H1 (cell line): ENCODE measurements around the gene ESR1. TPM values are rescaled to one million over a fixed set of nuclear protein-coding genes. Genes with fewer than 3 reads are reported as not detected.

Experiments used
- CTCF ChIA-PET: fragments of 300-600 bp; sonication (Branson Sonifier 250); formaldehyde crosslinking; loops from one replicate; lab custom pipeline; 2021; ENCODE audit not compliant: partially characterized antibody; lab: Charles Lee
- POLR2A ChIA-PET: fragments of 300-600 bp; sonication (Branson Sonifier 250); formaldehyde crosslinking; loops from one replicate; lab custom pipeline; 2021; ENCODE audit warnings: inconsistent platforms; ENCODE audit not compliant: partially characterized antibody; lab: Charles Lee
- DNase-seq, 2 experiments: peaks; one replicate each; pipeline versions ENCODE4 v3.0.0 to v3.0.0-alpha.2; 2010 to 2022; ENCODE audit warnings: low spot score in 2 of 2, low read depth in 1 of 2, mixed read lengths in 1 of 2
- FAIRE-seq: peaks from 2 replicates; lab custom pipeline; 2011; peaks lifted over from hg19 to GRCh38; lab: Jason Lieb, UNC
- H2AFZ ChIP-seq: 2 replicates; pipeline ENCODE4 v1.8.1; 2012; ENCODE audit warnings: low read length, inconsistent platforms
- H2AK5ac ChIP-seq: 2 replicates; pipeline ENCODE4 v1.6.1; 2013; ENCODE audit warnings: low read depth, low read length
- H2BK120ac ChIP-seq: replicated peaks from 2 replicates; pipeline ENCODE3; 2013; ENCODE audit warnings: low read depth, low read length, inconsistent platforms
- H2BK12ac ChIP-seq: 2 replicates; pipeline ENCODE4 v1.6.1; 2013; ENCODE audit warnings: low read depth, low read length
- H2BK15ac ChIP-seq: 2 replicates; pipeline ENCODE4 v1.6.1; 2013; ENCODE audit warnings: low read length
- H2BK20ac ChIP-seq: 2 replicates; pipeline ENCODE4 v1.6.1; 2013; ENCODE audit warnings: low read length
- H2BK5ac ChIP-seq: 2 replicates; pipeline ENCODE4 v1.6.1; 2013; ENCODE audit warnings: low read depth, low read length
- H3K14ac ChIP-seq: 2 replicates; pipeline ENCODE4 v1.6.1; 2013; ENCODE audit warnings: inconsistent platforms; ENCODE audit not compliant: insufficient read length
- H3K18ac ChIP-seq: 2 replicates; pipeline ENCODE4 v1.6.1; 2013; ENCODE audit warnings: low read length; ENCODE audit errors: extremely low read depth
- H3K23ac ChIP-seq: 2 replicates; pipeline ENCODE4 v1.6.1; 2013; ENCODE audit warnings: inconsistent platforms; ENCODE audit not compliant: insufficient read length
- H3K23me2 ChIP-seq: 2 replicates; pipeline ENCODE4 v1.6.1; 2013; ENCODE audit warnings: low read depth, low read length
- H3K27ac ChIP-seq: 2 replicates; pipeline ENCODE4 v1.6.1; 2011; ENCODE audit warnings: low read depth, low read length, inconsistent platforms
- H3K27me3 ChIP-seq, 4 experiments: replicated peaks in 1 of 4; 1 replicate in 1 of 4; 2 replicates in 3 of 4; pipeline versions ENCODE4 v1.6.1 to v1.8.1; 2011 to 2013; ENCODE audit warnings: low read length in 3 of 4, mild to moderate bottlenecking in 3 of 4, inconsistent platforms in 2 of 4, mixed read lengths in 2 of 4, moderate library complexity in 1 of 4; ENCODE audit not compliant: control insufficient read depth in 3 of 4, insufficient read depth in 3 of 4; ENCODE audit errors: extremely low read depth in 1 of 4
- H3K36me3 ChIP-seq, 4 experiments: 2 replicates each; pipeline versions ENCODE4 v1.6.1 to v1.8.1; 2011 to 2013; ENCODE audit warnings: mild to moderate bottlenecking in 4 of 4, low read length in 3 of 4, moderate library complexity in 2 of 4, control low read depth in 1 of 4, inconsistent platforms in 1 of 4; ENCODE audit not compliant: insufficient read depth in 4 of 4, control insufficient read depth in 2 of 4
- H3K4ac ChIP-seq: replicated peaks from 2 replicates; pipeline ENCODE3; 2013; ENCODE audit warnings: low read length, low read depth, mixed read lengths, inconsistent platforms; ENCODE audit not compliant: insufficient read length
- H3K4me1 ChIP-seq, 4 experiments: replicated peaks in 1 of 4; 1 replicate in 1 of 4; 2 replicates in 3 of 4; pipeline versions ENCODE4 v1.6.1 to v1.8.1; 2011 to 2013; ENCODE audit warnings: low read length in 3 of 4, inconsistent platforms in 2 of 4, mixed read lengths in 1 of 4; ENCODE audit not compliant: insufficient read depth in 4 of 4, control insufficient read depth in 3 of 4
- H3K4me2 ChIP-seq, 2 experiments: 2 replicates each; pipeline versions ENCODE4 v1.6.1 to v1.8.1; 2011 to 2013; ENCODE audit warnings: low read depth in 2 of 2, low read length in 2 of 2, control low read depth in 1 of 2, inconsistent platforms in 1 of 2, mild to moderate bottlenecking in 1 of 2; ENCODE audit not compliant: insufficient read depth in 1 of 2
- H3K4me3 ChIP-seq, 4 experiments: fragments of 200-600, 300-600 bp in 1 of 4; sonication (generic), shearing (Covaris generic), sonication (Bioruptor Twin) in 1 of 4; 2 replicates each; pipeline versions ENCODE4 v1.5.1 to v1.8.1; 2011 to 2016; ENCODE audit warnings: low read length in 4 of 4, low read depth in 3 of 4, control low read depth in 2 of 4, inconsistent platforms in 2 of 4, mild to moderate bottlenecking in 2 of 4, mixed read lengths in 1 of 4, moderate library complexity in 1 of 4; ENCODE audit not compliant: insufficient read depth in 2 of 4; ENCODE audit errors: extremely low read depth in 1 of 4
- H3K56ac ChIP-seq: replicated peaks from 2 replicates; pipeline ENCODE3; 2013; ENCODE audit warnings: low read depth, mild to moderate bottlenecking, mixed read lengths, low read length, inconsistent platforms; ENCODE audit not compliant: insufficient read length
- H3K79me1 ChIP-seq: 2 replicates; pipeline ENCODE4 v1.6.1; 2013; ENCODE audit warnings: low read depth, low read length, control low read depth
- H3K79me2 ChIP-seq, 2 experiments: 2 replicates each; pipeline versions ENCODE4 v1.6.1 to v1.8.1; 2012 to 2013; ENCODE audit warnings: low read length in 2 of 2, mild to moderate bottlenecking in 2 of 2, inconsistent platforms in 1 of 2; ENCODE audit not compliant: insufficient read depth in 2 of 2, control insufficient read depth in 1 of 2
- H3K9ac ChIP-seq, 4 experiments: replicated peaks in 1 of 4; 1 replicate in 1 of 4; 2 replicates in 3 of 4; pipeline versions ENCODE4 v1.6.1 to v1.8.1; 2011 to 2013; ENCODE audit warnings: low read depth in 3 of 4, low read length in 3 of 4, control low read depth in 2 of 4, mild to moderate bottlenecking in 2 of 4, moderate library complexity in 2 of 4, inconsistent platforms in 1 of 4; ENCODE audit errors: extremely low read depth in 1 of 4
- H3K9me3 ChIP-seq, 2 experiments: 2 replicates each; pipeline versions ENCODE4 v1.6.1 to v1.8.1; 2012 to 2013; ENCODE audit warnings: mild to moderate bottlenecking in 2 of 2, moderate library complexity in 2 of 2, control low read depth in 1 of 2, inconsistent platforms in 1 of 2, low read depth in 1 of 2, low read length in 1 of 2, mixed read lengths in 1 of 2; ENCODE audit not compliant: insufficient read depth in 2 of 2
- H4K20me1 ChIP-seq, 2 experiments: replicated peaks in 1 of 2; 2 replicates each; pipeline versions ENCODE3 to v1.8.1; 2011 to 2013; ENCODE audit warnings: inconsistent platforms in 2 of 2, low read length in 2 of 2, mild to moderate bottlenecking in 1 of 2; ENCODE audit not compliant: insufficient read depth in 2 of 2, control insufficient read depth in 1 of 2
- H4K5ac ChIP-seq: 2 replicates; pipeline ENCODE4 v1.6.1; 2013; ENCODE audit warnings: low read length, low read depth, mixed read lengths, inconsistent platforms; ENCODE audit not compliant: insufficient read length
- H4K8ac ChIP-seq: 2 replicates; pipeline ENCODE4 v1.8.0; 2013; ENCODE audit warnings: mild to moderate bottlenecking, moderate library complexity, low read length, inconsistent platforms; ENCODE audit not compliant: insufficient read depth; ENCODE audit errors: extremely low read depth
- H4K91ac ChIP-seq: replicated peaks from 2 replicates; pipeline ENCODE3; 2013; ENCODE audit warnings: low read length, mixed read lengths, inconsistent platforms; ENCODE audit not compliant: insufficient read length
- ASH2L ChIP-seq: fragments of 200-600, 300-600 bp; sonication (generic); IDR thresholded peaks from one replicate; pipeline ENCODE4 v1.7.1; 2017; ENCODE audit warnings: low read length
- BRCA1 ChIP-seq: IDR thresholded peaks from 2 replicates; pipeline ENCODE4 v1.6.1; 2012; ENCODE audit warnings: low read depth, low read length, improper control_type of control experiment
- CBX8 ChIP-seq: fragments of 300-800, 300-1000 bp; sonication (generic); IDR thresholded peaks from 2 replicates; pipeline ENCODE4 v1.7.1; 2016; ENCODE audit warnings: low read depth, low read length, borderline replicate concordance
- CREB1 ChIP-seq: IDR thresholded peaks from 2 replicates; pipeline ENCODE4 v1.6.1; 2012; ENCODE audit warnings: inconsistent platforms
- E2F6 ChIP-seq: IDR thresholded peaks from 2 replicates; pipeline ENCODE4 v1.6.1; 2012; ENCODE audit warnings: inconsistent platforms
- EGR1 ChIP-seq: IDR thresholded peaks from 2 replicates; pipeline ENCODE4 v1.6.1; 2011; ENCODE audit warnings: low read depth, low read length, borderline replicate concordance
- EZH2 ChIP-seq: fragments of 200-600 bp; sonication (generic); IDR thresholded peaks from 2 replicates; pipeline ENCODE4 v1.7.1; 2012; ENCODE audit warnings: low read depth, mild to moderate bottlenecking, moderate library complexity, low read length, inconsistent platforms; ENCODE audit not compliant: severe bottlenecking
- HDAC2 ChIP-seq, 2 experiments: fragments of 300-600 bp in 1 of 2; sonication (generic) in 1 of 2; IDR thresholded peaks; 2 replicates each; pipeline ENCODE4 v1.6.1; 2011 to 2012; ENCODE audit warnings: low read depth in 2 of 2, low read length in 2 of 2, mild to moderate bottlenecking in 2 of 2, moderate library complexity in 2 of 2, borderline replicate concordance in 1 of 2, inconsistent platforms in 1 of 2
- POLR2AphosphoS5 ChIP-seq: IDR thresholded peaks from 2 replicates; pipeline ENCODE4 v1.6.1; 2011; ENCODE audit warnings: low read depth, low read length
- RNF2 ChIP-seq: fragments of 200-900, 300-1000 bp; sonication (generic); IDR thresholded peaks from 2 replicates; pipeline ENCODE4 v1.7.1; 2016; ENCODE audit warnings: borderline replicate concordance, low read depth, mild to moderate bottlenecking, antibody characterized with exemption, low read length; ENCODE audit not compliant: poor library complexity, severe bottlenecking; ENCODE audit errors: missing control alignments
- SP1 ChIP-seq: IDR thresholded peaks from 2 replicates; pipeline ENCODE4 v1.6.1; 2011; ENCODE audit warnings: low read depth, low read length
- SP4 ChIP-seq: IDR thresholded peaks from 2 replicates; pipeline ENCODE4 v1.6.1; 2012; ENCODE audit warnings: low read length, inconsistent platforms
- TBP ChIP-seq: IDR thresholded peaks from 2 replicates; pipeline ENCODE4 v1.6.1; 2011; ENCODE audit warnings: low read depth, low read length, improper control_type of control experiment
- TCF12 ChIP-seq: IDR thresholded peaks from 2 replicates; pipeline ENCODE4 v1.6.1; 2011; ENCODE audit warnings: low read depth, mild to moderate bottlenecking, low read length
- YY1 ChIP-seq: IDR thresholded peaks from 2 replicates; pipeline ENCODE4 v1.6.1; 2011; ENCODE audit warnings: low read depth, mild to moderate bottlenecking, low read length
- WGBS, 2 experiments: shearing (Covaris generic) in 1 of 2; methylation state at CpG; one replicate each; pipeline versions ENCODE4 v1.1.6 to v1.1.7; 2013 to 2015; ENCODE audit warnings: low lambda C conversion rate in 2 of 2, mixed read lengths in 2 of 2, inconsistent platforms in 1 of 2, low coverage in 1 of 2, missing lambda C conversion rate in 1 of 2; ENCODE audit not compliant: insufficient replicate concordance in 2 of 2, insufficient coverage in 1 of 2, insufficient read length in 1 of 2; ENCODE audit errors: extremely low coverage in 1 of 2, missing lambda C conversion rate in 1 of 2; 5-methylcytosine and 5-hydroxymethylcytosine counted together
- polyA plus RNA-seq, 7 experiments: library from polyadenylated mRNA; depleted of rRNA in 3 of 7; stranded (reverse) in 5 of 7; unstranded in 2 of 7; fragments of >200 nt in 5 of 7; fragments of 200-250 nt in 2 of 7; gene quantifications; 1 replicate in 5 of 7; 2 replicates in 1 of 7; 4 replicates in 1 of 7; pipeline versions ENCODE4 v1.2.1 to v1.2.3, GENCODE V29; 2011 to 2013; ENCODE audit warnings: missing spikeins in 2 of 7, mixed read lengths in 2 of 7
- total RNA-seq: library from RNA; stranded (reverse); fragmentation: NEBNext Ultra II Directional; extraction: Animal tissue kit (Norgen Biotek cat#: 25700); gene quantifications from 2 replicates; pipeline ENCODE4 v1.2.1, GENCODE V29; 2021

ESR1 gene
- total and polyA plus RNA-seq, 2 of the 8 experiments (the other 6 are each of a cell fraction or from before 2014, with no cell fraction given): 0.03 to 0.17 TPM

- H3K14ac ChIP-seq: no peak overlapping the region
- no peaks in the 10 kb centered on the region for H3K27me3 ChIP-seq
- H2BK12ac ChIP-seq: no peak overlapping the region
- FAIRE-seq (no peak), DNase-seq (no peak)
- H4K91ac ChIP-seq: no peak overlapping the region
- no peak overlapping the region for H3K9ac ChIP-seq
- no peak overlapping the region for H4K8ac ChIP-seq
- H2BK20ac ChIP-seq: no peak overlapping the region
- ChIA-PET CTCF (interaction anchor here (0.9 to 4.5 kb wide), 4 partner anchors 25 to 383 kb away, joined by 3 to 29 read pairs (median 4); no protein-coding TSS in a partner anchor), POLR2A (no interaction called here)
- no peak overlapping the region for H3K27ac ChIP-seq
- H2BK15ac ChIP-seq: no peak overlapping the region
- no peaks in the 10 kb centered on the region for H4K20me1 ChIP-seq
- no peak overlapping the region for H3K4ac ChIP-seq
- H2AFZ ChIP-seq: no peak overlapping the region
- 81% methylated on average over 3 of the region's 3 CpGs; no CpG with 5 or more reads in 1 of the 2 experiments for WGBS, 2 experiments
- no peaks in the 10 kb centered on the region for H3K36me3 ChIP-seq
- H2AK5ac ChIP-seq: no peak overlapping the region
- H3K4me2 ChIP-seq: no peak overlapping the region
- H3K18ac ChIP-seq: no peak overlapping the region
- H2BK5ac ChIP-seq: no peak overlapping the region
- H3K23ac ChIP-seq: no peak overlapping the region
- no peaks in the 10 kb centered on the region for H3K79me2 ChIP-seq
- no peaks in the 10 kb centered on the region for H3K9me3 ChIP-seq
- H3K79me1 ChIP-seq: no peaks in the 10 kb centered on the region
- H3K4me1 ChIP-seq: no peaks in the 10 kb centered on the region
- no peak overlapping the region for H4K5ac ChIP-seq
- no peak overlapping the region for H2BK120ac ChIP-seq
- no peak overlapping the region for H3K4me3 ChIP-seq
- H3K23me2 ChIP-seq: no peaks in the 10 kb centered on the region
- H3K56ac ChIP-seq: no peak overlapping the region
- TF ChIP-seq POLR2AphosphoS5: no peak
- no peak for TF ChIP-seq TBP
- TF ChIP-seq TCF12: no peak
- no peak for TF ChIP-seq RNF2
- TF ChIP-seq HDAC2 (IDR thresholded peaks at IDR 0.05; ENCODE audit: borderline replicate concordance in 1 of 2, low read depth in 2 of 2, low read length in 2 of 2): no peak
- no peak for TF ChIP-seq E2F6
- no peak for TF ChIP-seq ASH2L
- no peak for TF ChIP-seq SP4
- no peak for TF ChIP-seq BRCA1
- no peak for TF ChIP-seq CREB1
- TF ChIP-seq EGR1: no peak
- no peak for TF ChIP-seq CBX8
- TF ChIP-seq SP1: no peak
- TF ChIP-seq EZH2: no peak
- TF ChIP-seq YY1: no peak
Measured at GRCh38 chr6:152123076-152123475, 315.6 kb downstream of the ESR1 start.
